Islet precursor cell (in vitro differentiated cells): ENCODE data around the gene RPTOR.
"Not testable (repeated sequence)": the region's sequence is repeated elsewhere in the genome, so short reads cannot be mapped to it uniquely, and the experiment has no call there.

Experiments
- DNase-seq: peaks from one replicate; pipeline ENCODE4 v3.0.0-alpha.2; 2018

The RPTOR gene

DNA sequence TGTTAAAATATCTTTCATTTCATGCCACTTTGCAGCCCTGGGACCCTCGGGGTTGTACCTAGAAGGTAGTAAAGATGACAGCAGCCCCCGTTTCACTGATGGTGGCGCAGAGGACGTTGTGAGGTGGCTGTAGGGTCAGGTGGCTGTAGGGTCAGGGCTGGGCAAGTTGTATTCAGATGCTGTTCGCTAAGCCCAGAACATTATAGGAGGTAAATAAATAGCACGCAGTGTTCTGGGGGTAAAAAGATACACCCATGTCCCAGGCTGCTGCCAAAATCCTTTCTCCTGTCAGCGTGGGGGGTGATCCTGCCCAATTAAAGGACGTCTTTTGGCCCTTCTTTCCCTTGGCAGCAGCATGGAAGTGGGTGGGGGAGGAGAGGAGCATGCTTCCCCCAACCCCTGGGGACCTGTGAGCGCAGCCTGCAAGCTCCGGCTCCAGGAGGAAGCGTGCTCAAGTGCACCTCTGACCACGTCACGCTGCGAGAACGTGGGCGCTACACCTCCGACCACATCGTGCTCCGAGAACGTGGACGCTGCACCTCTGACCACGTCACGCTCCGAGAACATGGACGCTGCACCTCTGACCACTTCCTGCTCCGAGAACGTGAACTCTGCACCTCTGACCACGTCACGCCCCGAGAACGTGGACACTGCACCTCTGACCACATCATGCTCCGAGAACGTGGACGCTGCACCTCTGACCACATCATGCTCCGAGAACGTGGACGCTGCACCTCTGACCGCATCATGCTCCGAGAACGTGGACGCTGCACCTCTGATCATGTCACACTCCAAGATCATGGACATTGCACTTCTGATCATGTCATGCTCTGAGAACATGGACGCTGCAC lies 182.1 kb downstream of the RPTOR start:
- DNase-seq = no peak

DNA sequence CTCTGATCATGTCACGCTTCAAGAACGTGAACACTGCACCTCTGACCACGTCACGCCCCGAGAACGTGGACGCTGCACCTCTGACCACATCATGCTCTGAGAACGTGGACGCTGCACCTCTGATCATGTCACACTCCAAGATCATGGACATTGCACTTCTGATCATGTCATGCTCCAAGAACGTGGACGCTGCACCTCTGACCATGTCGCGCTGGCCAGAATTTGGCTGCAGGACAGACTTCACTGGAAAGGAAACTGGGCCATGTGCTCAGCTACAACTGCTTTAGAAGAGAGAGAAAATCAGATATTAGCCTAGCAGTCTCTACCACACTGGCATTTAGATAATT lies 182.7 kb downstream of the RPTOR start:
- DNase-seq = no peak

- no peak for DNase-seq
Measured at GRCh38 chr17:80729016-80729415, 184.4 kb downstream of the RPTOR start.

- no peak for DNase-seq
Measured at GRCh38 chr17:80729761-80730160, 185.1 kb downstream of the RPTOR start.

DNA sequence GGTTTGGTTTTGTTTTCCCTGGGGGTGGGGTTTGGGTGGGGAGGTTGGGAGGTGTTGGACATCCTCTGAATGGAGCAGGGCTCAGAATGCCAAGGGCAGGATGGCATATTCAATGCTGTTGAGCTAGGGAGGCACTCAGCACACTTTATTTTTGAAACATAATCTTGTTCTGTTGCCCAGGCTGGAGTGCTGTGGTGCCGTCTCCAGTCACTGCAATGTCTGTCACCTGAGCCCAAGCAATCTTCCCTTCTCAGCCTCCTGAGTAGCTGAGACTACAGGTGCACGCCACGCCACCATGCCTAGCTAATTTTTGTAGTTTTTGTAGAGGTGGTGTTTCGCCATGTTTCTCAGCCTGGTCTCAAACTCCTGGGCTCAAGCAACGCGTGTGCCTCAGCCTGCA lies 186.1 kb downstream of the RPTOR start:
- no peak for DNase-seq

- no peak for DNase-seq
Measured at GRCh38 chr17:80731323-80731722, 186.7 kb downstream of the RPTOR start.

- DNase-seq = no peak
Measured at GRCh38 chr17:80732268-80732667, 187.6 kb downstream of the RPTOR start.

DNA sequence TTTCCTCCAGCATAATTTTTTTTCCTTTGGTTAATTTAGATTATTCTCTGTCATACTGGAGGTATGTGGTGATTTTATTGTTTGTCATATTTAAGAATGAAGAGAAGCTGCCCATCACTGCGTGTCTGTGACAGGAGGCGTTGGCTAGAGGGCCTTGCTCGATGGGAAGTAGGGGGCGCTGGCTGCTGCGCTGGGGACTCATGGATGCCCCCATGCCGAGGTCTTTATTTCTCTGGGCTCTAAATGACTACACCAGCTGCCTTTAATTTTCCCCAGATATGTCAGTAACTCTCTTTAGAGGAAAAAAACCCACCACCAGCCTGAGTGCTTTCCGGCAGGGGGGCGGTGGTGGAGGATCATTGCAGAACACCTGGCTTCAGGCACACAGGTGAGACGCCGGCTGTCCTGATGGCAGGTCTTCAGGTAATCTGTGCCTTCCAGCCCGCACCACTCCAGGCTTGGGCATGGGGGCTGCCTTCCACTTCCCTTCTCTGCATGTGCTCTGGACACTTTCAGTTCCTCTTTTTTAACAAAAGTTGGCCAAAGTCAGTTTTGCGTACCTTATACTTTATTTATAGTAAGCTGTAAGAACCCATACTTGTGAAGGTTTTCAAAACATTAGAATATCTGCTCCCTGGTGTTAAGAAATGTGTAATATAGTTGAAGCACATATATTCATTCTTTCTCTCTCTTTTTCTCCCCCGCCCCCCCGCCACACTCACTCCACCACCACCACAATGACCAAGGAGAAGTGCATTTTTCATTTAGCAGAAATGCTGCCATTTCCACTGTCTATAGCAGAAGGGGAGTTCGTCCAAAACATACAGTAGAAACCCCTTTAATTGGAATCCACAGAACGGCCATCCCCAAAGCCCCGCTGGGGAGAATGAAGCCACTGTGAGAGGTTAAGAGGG lies 192.7 kb downstream of the RPTOR start:
- no peak for DNase-seq

- DNase-seq = peak; percentile 45
Measured at GRCh38 chr17:80738020-80738808, 193.6 kb downstream of the RPTOR start.

- no peak for DNase-seq
Measured at GRCh38 chr17:80738987-80739730, 194.5 kb downstream of the RPTOR start.

DNA sequence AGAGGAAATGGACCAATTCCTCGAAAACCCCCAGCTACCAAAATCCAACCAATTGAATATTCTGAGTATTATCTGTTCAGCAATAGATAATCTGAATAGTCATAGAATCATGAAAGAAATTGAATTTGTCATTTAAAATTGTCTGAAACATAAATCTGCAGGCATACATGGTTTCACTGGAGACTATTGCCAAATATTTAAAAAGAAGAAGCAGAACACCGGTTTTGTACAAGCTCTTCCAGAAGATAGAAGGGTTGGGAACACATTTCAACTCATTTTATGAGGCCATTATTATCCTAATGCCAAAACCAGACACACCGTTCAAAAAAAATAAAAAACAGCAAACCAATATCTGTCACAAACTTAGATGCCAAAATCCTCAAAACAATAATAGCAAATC lies 195.5 kb downstream of the RPTOR start:
- DNase-seq = no peak

DNA sequence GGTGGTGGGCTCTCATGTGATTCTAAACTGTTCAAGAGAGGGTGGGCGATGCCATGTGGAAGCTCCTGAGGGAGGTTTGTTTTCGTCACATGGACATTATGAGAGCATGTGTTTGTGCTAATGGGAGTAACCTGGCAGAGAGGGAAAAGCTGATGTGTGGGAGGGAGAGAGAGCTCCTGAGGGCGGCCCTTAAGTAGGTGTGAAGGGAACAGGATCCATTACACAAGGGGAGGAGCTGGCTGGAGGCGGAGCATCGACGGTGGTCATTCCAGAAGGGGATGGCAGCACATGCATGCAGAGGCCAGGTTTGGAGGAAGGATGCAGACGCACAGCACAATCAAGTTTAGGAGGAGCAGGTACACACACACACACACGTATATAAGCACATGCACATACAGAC lies 197.5 kb downstream of the RPTOR start:
- peak; percentile 52 for DNase-seq

DNA sequence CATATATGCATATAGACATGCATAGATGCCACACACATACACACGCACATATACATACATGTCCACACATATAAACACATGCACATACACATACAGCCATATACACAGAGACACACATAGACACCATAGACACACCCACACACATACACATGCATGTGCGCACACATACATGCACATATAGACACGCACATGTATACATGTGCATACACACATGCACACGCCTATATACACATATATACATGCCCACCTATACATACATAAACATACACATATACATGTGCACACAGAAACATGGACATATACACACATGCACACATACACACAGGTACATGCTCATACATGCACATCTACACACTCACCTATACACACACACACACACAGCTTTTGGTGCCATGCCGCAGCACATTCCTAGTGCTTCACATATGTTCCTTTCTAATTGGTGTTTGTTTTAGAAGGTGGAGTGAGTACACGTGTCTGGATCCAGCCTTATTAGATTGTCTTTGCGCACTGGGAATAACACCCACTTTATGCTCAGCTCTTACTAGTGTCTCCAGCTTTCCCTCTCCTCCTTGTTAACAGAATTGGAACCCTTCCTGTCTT lies 198.0 kb downstream of the RPTOR start:
- DNase-seq = peak; percentile 19

GRCh38 chr17:80743181-80743771 lies 198.6 kb downstream of the RPTOR start:
- DNase-seq = no peak

DNA sequence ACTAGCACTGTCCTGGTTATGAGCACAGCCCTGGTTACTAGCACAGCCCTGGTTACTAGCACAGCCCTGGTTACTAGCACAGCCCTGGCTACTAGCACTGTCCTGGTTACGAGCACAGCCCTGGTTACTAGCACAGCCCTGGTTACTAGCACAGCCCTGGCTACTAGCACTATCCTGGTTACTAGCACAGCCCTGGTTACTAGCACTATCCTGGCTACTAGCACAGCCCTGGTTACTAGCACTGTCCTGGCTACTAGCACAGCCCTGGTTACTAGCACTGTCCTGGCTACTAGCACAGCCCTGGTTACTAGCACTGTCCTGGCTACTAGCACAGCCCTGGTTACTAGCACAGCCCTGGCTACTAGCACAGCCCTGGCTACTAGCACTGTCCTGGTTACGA lies 199.3 kb downstream of the RPTOR start:
- DNase-seq = not testable (repeated sequence)

DNA sequence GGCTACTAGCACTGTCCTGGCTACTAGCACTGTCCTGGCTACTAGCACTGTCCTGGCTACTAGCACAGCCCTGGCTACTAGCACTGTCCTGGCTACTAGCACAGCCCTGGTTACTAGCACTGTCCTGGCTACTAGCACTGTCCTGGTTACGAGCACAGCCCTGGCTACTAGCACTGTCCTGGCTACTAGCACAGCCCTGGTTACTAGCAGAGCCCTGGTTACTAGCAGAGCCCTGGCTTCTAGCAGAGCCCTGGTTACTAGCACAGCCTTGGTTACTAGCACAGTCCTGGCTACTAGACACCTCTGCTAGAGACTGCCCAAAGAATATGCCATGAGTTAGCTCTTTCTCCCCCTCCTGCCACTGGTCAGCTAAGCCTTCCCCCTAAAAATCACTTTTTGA lies 200.1 kb downstream of the RPTOR start:
- not testable (repeated sequence) for DNase-seq

DNA sequence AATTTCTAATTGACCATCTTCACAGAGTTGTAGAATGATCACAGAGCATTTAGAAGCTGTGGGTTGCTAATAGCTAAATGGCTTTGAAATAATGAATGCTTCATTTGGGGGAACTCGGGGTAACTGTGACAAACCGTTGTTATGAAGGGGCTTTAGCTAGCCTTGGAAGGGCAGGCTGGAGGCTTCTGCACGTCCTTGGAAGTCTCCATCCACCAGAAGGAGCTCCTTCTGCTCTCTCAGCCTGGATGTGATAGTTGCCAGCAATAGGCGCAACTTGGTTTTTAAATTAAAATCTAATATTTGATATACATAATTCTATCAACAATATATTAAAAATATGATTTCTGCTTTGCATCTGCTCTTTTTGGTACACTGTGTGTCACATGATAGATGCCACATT lies 200.5 kb downstream of the RPTOR start:
- DNase-seq = no peak

GRCh38 chr17:80746262-80746935 lies 201.8 kb downstream of the RPTOR start:
- no peak for DNase-seq

DNA sequence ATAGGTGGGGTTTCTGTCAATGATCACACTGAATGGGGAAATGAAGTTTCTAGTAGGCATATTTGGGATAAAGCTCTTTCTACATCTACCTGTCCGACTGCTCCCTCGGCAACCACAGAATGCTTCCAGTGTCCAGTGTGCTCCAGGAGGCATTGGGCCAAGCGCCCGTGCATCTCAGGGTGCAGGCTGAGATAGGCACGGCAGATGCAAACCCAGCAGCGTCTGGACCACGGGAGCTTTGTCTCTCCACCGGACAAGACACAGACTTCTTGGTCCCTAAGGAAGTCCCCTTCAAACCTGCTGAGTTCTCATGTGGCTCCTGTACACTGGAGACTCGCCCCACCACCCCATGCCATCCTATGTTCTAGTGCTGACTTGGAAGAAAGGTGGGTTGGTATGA lies 202.8 kb downstream of the RPTOR start:
- DNase-seq = no peak

- peak; percentile 33 for DNase-seq
Measured at GRCh38 chr17:80749611-80750010, 205.0 kb downstream of the RPTOR start.

DNA sequence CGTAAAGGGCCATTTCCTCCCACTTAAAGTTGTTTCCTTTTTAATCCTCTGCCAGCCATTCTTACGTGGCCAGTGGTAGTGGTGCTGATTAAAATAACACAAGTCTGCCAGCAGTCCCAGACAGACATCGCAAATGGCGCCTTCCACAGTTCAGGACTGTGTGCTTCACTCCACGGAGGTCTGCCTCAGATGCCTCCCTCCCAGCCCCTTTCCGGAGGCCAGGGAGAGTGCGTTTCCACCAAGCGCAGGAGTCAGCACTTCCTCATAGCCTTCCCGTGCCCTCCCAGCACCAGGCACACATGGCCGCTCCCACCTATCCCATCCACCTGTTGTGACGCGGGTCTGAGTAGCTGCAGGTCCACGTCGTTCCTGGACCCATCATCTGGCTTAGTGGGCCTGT lies 205.6 kb downstream of the RPTOR start:
- DNase-seq = peak; percentile 50
